GM23338 (cell line): Measurements from ENCODE around the gene GPATCH11. TPM values are rescaled to one million over a fixed set of nuclear protein-coding genes. Genes with fewer than 3 reads are reported as not detected.

Experiments
- ATAC-seq: fragments of 200-7000 bp; cut with Tn5 transposase; 3 replicates; pipeline ENCODE4 v1.9.1; 2020
- DNase-seq: peaks from one replicate; pipeline ENCODE4 v3.0.0-alpha.2; 2015; ENCODE audit warnings: low spot score
- H2AFZ ChIP-seq: fragments of 200-600 bp; sonication (generic); 2 replicates; pipeline ENCODE4 v1.8.0; 2016; ENCODE audit warnings: antibody characterized with exemption, mild to moderate bottlenecking, moderate library complexity
- H3F3A ChIP-seq: fragments of 200-600 bp; sonication (generic); replicated peaks from 2 replicates; pipeline ENCODE4 v1.8.0; 2017; ENCODE audit warnings: antibody characterized with exemption, mixed run types, low read depth
- H3K27ac ChIP-seq: fragments of 200-600 bp; sonication (generic); 2 replicates; pipeline ENCODE4 v1.6.1; 2016; ENCODE audit warnings: low read depth
- H3K27me3 ChIP-seq: fragments of 200-600 bp; sonication (generic); 2 replicates; pipeline ENCODE4 v1.8.0; 2016; ENCODE audit warnings: mild to moderate bottlenecking, mixed run types, moderate library complexity; ENCODE audit not compliant: insufficient read depth
- H3K36me3 ChIP-seq: fragments of 200-600 bp; sonication (generic); 2 replicates; pipeline ENCODE4 v1.8.0; 2016; ENCODE audit warnings: mild to moderate bottlenecking; ENCODE audit not compliant: insufficient read depth
- H3K4me1 ChIP-seq: fragments of 200-600 bp; sonication (generic); 2 replicates; pipeline ENCODE4 v1.8.0; 2016; ENCODE audit warnings: mild to moderate bottlenecking, moderate library complexity; ENCODE audit not compliant: insufficient read depth
- H3K4me2 ChIP-seq: fragments of 200-600 bp; sonication (generic); 2 replicates; pipeline ENCODE4 v1.7.1; 2017; ENCODE audit warnings: mixed run types
- H3K4me3 ChIP-seq: fragments of 200-600 bp; sonication (generic); 2 replicates; pipeline ENCODE4 v1.6.1; 2016; ENCODE audit warnings: mixed run types
- H3K79me2 ChIP-seq: fragments of 200-600 bp; sonication (generic); replicated peaks from 2 replicates; pipeline ENCODE4 v1.8.0; 2017; ENCODE audit warnings: mild to moderate bottlenecking; ENCODE audit not compliant: insufficient read depth
- H3K9me2 ChIP-seq: fragments of 200-600 bp; sonication (generic); 2 replicates; pipeline ENCODE4 v1.8.0; 2017; ENCODE audit not compliant: insufficient read depth
- H4K20me1 ChIP-seq: fragments of 200-600 bp; sonication (generic); replicated peaks from 2 replicates; pipeline ENCODE4 v1.8.0; 2017; ENCODE audit warnings: mild to moderate bottlenecking; ENCODE audit not compliant: insufficient read depth
- H3K27ac Mint-ChIP-seq: 2 replicates; pipeline ENCODE4 v1.8.0; 2020; ENCODE audit warnings: inconsistent platforms, mild to moderate bottlenecking, moderate library complexity, mixed read lengths
- H3K27me3 Mint-ChIP-seq: 3 replicates; pipeline ENCODE4 v1.8.0; 2022; ENCODE audit warnings: low read depth, mild to moderate bottlenecking, moderate library complexity, mixed read lengths, inconsistent platforms; ENCODE audit not compliant: insufficient read depth, poor library complexity
- H3K36me3 Mint-ChIP-seq: 3 replicates; pipeline ENCODE4 v1.8.0; 2021; ENCODE audit warnings: low read depth, mild to moderate bottlenecking, inconsistent platforms, moderate library complexity, mixed read lengths
- H3K4me1 Mint-ChIP-seq: 3 replicates; pipeline ENCODE4 v1.8.0; 2020; ENCODE audit warnings: mild to moderate bottlenecking, inconsistent platforms, mixed read lengths
- H3K4me3 Mint-ChIP-seq: 3 replicates; pipeline ENCODE4 v1.8.0; 2021; ENCODE audit warnings: moderate library complexity, mild to moderate bottlenecking, inconsistent platforms, mixed read lengths
- H3K9me3 Mint-ChIP-seq: 3 replicates; pipeline ENCODE4 v1.8.0; 2020; ENCODE audit warnings: moderate library complexity, mild to moderate bottlenecking, inconsistent platforms, mixed read lengths
- CREB1 ChIP-seq: fragments of 250-450 bp; sonication (Bioruptor Pico); IDR thresholded peaks from 2 replicates; pipeline ENCODE4 v1.5.0; 2020; ENCODE audit warnings: low read depth, mild to moderate bottlenecking, moderate library complexity
- ZNF114 ChIP-seq: fragments of 250-450 bp; sonication (Bioruptor Pico); IDR thresholded peaks from 2 replicates; pipeline ENCODE4 v1.5.0; 2020; ENCODE audit warnings: mild to moderate bottlenecking, moderate library complexity
- ZNF462 ChIP-seq: fragments of 250-450 bp; sonication (Bioruptor Pico); IDR thresholded peaks from 2 replicates; pipeline ENCODE4 v1.5.0; 2020; ENCODE audit warnings: mild to moderate bottlenecking, moderate library complexity
- polyA plus RNA-seq: library from polyadenylated mRNA; unstranded; fragments of >200 nt; fragmentation: Nextera tagmentation; extraction: Ambion mirVana; gene quantifications from 2 replicates; pipeline ENCODE4 v1.2.1, GENCODE V29; 2016
- total RNA-seq: library from RNA; depleted of rRNA; stranded (reverse); fragments of >200 nt; shearing (Covaris generic); gene quantifications from 2 replicates; pipeline ENCODE4 v1.2.3, GENCODE V29; 2014
- TF ChIP-seq, protein P1 (sequence below): IDR thresholded peaks from 2 replicates; pipeline ENCODE4 v1.6.1; 2016; ENCODE audit warnings: antibody characterized with exemption

The GPATCH11 gene
- total and polyA plus RNA-seq, 2 experiments from 2014 or later, result 3.5 to 8.0 TPM

DNA sequence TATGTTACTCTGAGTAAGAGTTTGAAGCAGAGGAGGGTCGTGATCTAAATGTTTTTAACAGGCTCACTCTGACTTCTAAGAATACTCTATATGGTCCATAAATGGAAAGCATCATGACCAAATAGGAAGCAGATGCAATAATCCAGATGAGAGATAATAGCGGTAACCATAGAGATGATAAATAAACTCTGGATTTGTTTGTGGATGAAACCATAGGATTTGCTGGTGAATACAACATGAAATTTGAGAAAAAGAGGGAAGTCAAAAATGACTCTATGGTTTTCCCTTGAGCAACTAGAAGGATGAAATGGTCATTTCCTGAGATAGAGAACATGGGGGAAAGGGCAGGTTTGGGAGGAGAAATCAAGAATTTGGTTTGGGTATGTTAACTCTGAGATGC, 4.1 kb upstream of the GPATCH11 start (continued):
- TF ChIP-seq ZNF462 (CRISPR knock-in tag) (no peak), ZNF114 (CRISPR knock-in tag) (no peak), CREB1 (no peak)
- TF ChIP-seq, protein P1, sequence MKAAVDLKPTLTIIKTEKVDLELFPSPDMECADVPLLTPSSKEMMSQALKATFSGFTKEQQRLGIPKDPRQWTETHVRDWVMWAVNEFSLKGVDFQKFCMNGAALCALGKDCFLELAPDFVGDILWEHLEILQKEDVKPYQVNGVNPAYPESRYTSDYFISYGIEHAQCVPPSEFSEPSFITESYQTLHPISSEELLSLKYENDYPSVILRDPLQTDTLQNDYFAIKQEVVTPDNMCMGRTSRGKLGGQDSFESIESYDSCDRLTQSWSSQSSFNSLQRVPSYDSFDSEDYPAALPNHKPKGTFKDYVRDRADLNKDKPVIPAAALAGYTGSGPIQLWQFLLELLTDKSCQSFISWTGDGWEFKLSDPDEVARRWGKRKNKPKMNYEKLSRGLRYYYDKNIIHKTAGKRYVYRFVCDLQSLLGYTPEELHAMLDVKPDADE, result no peak

GRCh38 chr2:37080689-37081088, 3.6 kb upstream of the GPATCH11 start:
- ATAC-seq (no peak), DNase-seq (no peak)
- no peak overlapping the region for H3K27ac Mint-ChIP-seq
- peaks cover 9% of the 10 kb centered on the region; the same call in 1 of the 2 replicates for H3K79me2 ChIP-seq
- 0 out of 2 replicates have a peak, but pooled peaks cover 4% of the 10 kb centered on the region for H3K36me3 ChIP-seq
- H3K27ac ChIP-seq, result no peak overlapping the region
- H2AFZ ChIP-seq, result no peak overlapping the region
- no peaks in the 10 kb centered on the region for H3K9me2 ChIP-seq
- TF ChIP-seq CREB1, result no peak
- H3K9me3 Mint-ChIP-seq, result no peaks in the 10 kb centered on the region
- peaks cover 9% of the 10 kb centered on the region for H3K4me1 ChIP-seq
- no peaks in the 10 kb centered on the region for H3F3A ChIP-seq
- no peak overlapping the region for H3K4me3 ChIP-seq
- H3K27me3 Mint-ChIP-seq, result no peaks in the 10 kb centered on the region
- H3K4me1 Mint-ChIP-seq, result no peaks in the 10 kb centered on the region; the same call in none of the 3 replicates
- no peaks in the 10 kb centered on the region; the same call in 1 of the 3 replicates for H3K36me3 Mint-ChIP-seq
- H3K4me2 ChIP-seq, result no peak overlapping the region
- no peaks in the 10 kb centered on the region for H3K27me3 ChIP-seq
- H3K4me3 Mint-ChIP-seq, result no peak overlapping the region
- no peaks in the 10 kb centered on the region for H4K20me1 ChIP-seq
